ENCODE measurements around the gene PARD3B.

- TF ChIP-seq CTCF (IDR thresholded peaks at IDR 0.05; ENCODE audit: insufficient read depth, low read length, poor library complexity, severe bottlenecking) (no peak), EZH2phosphoT487 (conservative IDR thresholded peaks at IDR 0.05; ENCODE audit: low read length) (no peak)
These were observed 939.5 kb downstream of the PARD3B start for GRCh38 chr2:205484764-205485163.

All from SU-DHL-6 (cell line).